SK-N-SH (cell line): ENCODE measurements around the gene PPP1R13L. TPM values are rescaled to one million over a fixed set of nuclear protein-coding genes. Genes with fewer than 3 reads are reported as not detected.

Experiments
- CTCF ChIA-PET: fragments of 300-600, 350-600 bp; formaldehyde crosslinking; extraction: SDS; loops from one replicate; lab custom pipeline; 2021; lab: Yijun Ruan, JAX
- POLR2A ChIA-PET: fragments of 350-600 bp; sonication (Branson Sonifier 250); formaldehyde crosslinking; extraction: SDS; loops from one replicate; lab custom pipeline; 2020; ENCODE audit warnings: antibody characterized with exemption, inconsistent platforms; lab: Yijun Ruan, JAX
- DNase-seq: peaks from one replicate; pipeline ENCODE4 v3.0.0; 2012
- H2AFZ ChIP-seq: fragments of 200-600 bp; sonication (generic); 2 replicates; pipeline ENCODE4 v1.8.1; 2016; ENCODE audit warnings: antibody characterized with exemption, mild to moderate bottlenecking, low read depth
- H3F3A ChIP-seq: fragments of 200-600 bp; sonication (generic); replicated peaks from 2 replicates; pipeline ENCODE3; 2016; ENCODE audit warnings: antibody characterized with exemption, mild to moderate bottlenecking; ENCODE audit not compliant: insufficient read depth
- H3K27ac ChIP-seq, 2 experiments: fragments of 200-500 bp in 1 of 2; fragments of 200-600 bp in 1 of 2; sonication (Bioruptor generic) in 1 of 2; sonication (generic), shearing (Covaris generic) in 1 of 2; 2 replicates each; pipeline versions ENCODE4 v1.5.1 to v1.6.1; 2014 to 2016; ENCODE audit warnings: low read depth in 2 of 2, inconsistent platforms in 1 of 2, low read length in 1 of 2, mild to moderate bottlenecking in 1 of 2, mixed read lengths in 1 of 2
- H3K27me3 ChIP-seq: fragments of 200-600 bp; sonication (generic), shearing (Covaris generic); 2 replicates; pipeline ENCODE4 v1.6.1; 2016; ENCODE audit warnings: mixed run types; ENCODE audit not compliant: insufficient read depth
- H3K36me3 ChIP-seq, 2 experiments: fragments of 200-500 bp in 1 of 2; fragments of 200-600 bp in 1 of 2; sonication (Bioruptor generic) in 1 of 2; sonication (generic) in 1 of 2; replicated peaks in 1 of 2; 2 replicates each; pipeline versions ENCODE3 to v1.5.1; 2014 to 2016; ENCODE audit warnings: low read length in 1 of 2, mild to moderate bottlenecking in 1 of 2; ENCODE audit not compliant: insufficient read depth in 2 of 2, control insufficient read depth in 1 of 2
- H3K4me1 ChIP-seq, 2 experiments: fragments of 200-500 bp in 1 of 2; fragments of 200-600 bp in 1 of 2; sonication (Bioruptor generic) in 1 of 2; sonication (generic), shearing (Covaris generic) in 1 of 2; 2 replicates each; pipeline versions ENCODE4 v1.5.1 to v1.6.1; 2014 to 2016; ENCODE audit warnings: low read depth in 1 of 2, low read length in 1 of 2, mixed run types in 1 of 2; ENCODE audit not compliant: insufficient read depth in 2 of 2, control insufficient read depth in 1 of 2
- H3K4me2 ChIP-seq: fragments of 200-600 bp; sonication (generic), shearing (Covaris generic); 2 replicates; pipeline ENCODE4 v1.6.1; 2017; ENCODE audit warnings: mixed run types
- H3K4me3 ChIP-seq, 2 experiments: fragments of 200-500 bp in 1 of 2; fragments of 200-600 bp in 1 of 2; sonication (Bioruptor generic) in 1 of 2; sonication (generic), shearing (Covaris generic) in 1 of 2; 2 replicates each; pipeline versions ENCODE4 v1.5.1 to v1.8.1; 2014 to 2016; ENCODE audit warnings: low read depth in 2 of 2, inconsistent platforms in 1 of 2, low read length in 1 of 2, mild to moderate bottlenecking in 1 of 2, mixed read lengths in 1 of 2, moderate library complexity in 1 of 2
- H3K79me2 ChIP-seq: fragments of 200-600 bp; sonication (generic); 2 replicates; pipeline ENCODE4 v1.8.1; 2017; ENCODE audit warnings: mild to moderate bottlenecking; ENCODE audit not compliant: insufficient read depth
- H3K9ac ChIP-seq: fragments of 200-600 bp; sonication (generic); 2 replicates; pipeline ENCODE4 v1.6.1; 2017; ENCODE audit warnings: mixed run types
- H3K9me2 ChIP-seq: fragments of 200-600 bp; sonication (generic); 2 replicates; pipeline ENCODE4 v1.6.1; 2017; ENCODE audit warnings: mixed run types
- H3K9me3 ChIP-seq: fragments of 200-600 bp; sonication (generic); 2 replicates; pipeline ENCODE4 v1.6.1; 2017; ENCODE audit warnings: mixed run types, mild to moderate bottlenecking, moderate library complexity
- H4K20me1 ChIP-seq: fragments of 200-600 bp; sonication (generic); 2 replicates; pipeline ENCODE4 v1.6.1; 2017; ENCODE audit warnings: mild to moderate bottlenecking, mixed run types; ENCODE audit not compliant: insufficient read depth
- ELF1 ChIP-seq: IDR thresholded peaks from 2 replicates; pipeline ENCODE4 v1.4.0; 2012
- EZH2phosphoT487 ChIP-seq: fragments of 200-600 bp; sonication (generic); IDR thresholded peaks from 2 replicates; pipeline ENCODE4 v1.6.1; 2017; ENCODE audit warnings: low read depth, mixed run types, mild to moderate bottlenecking, antibody characterized with exemption, moderate library complexity, borderline replicate concordance
- FOSL2 ChIP-seq: IDR thresholded peaks from 2 replicates; pipeline ENCODE4 v1.4.0; 2012; ENCODE audit warnings: low read depth, mild to moderate bottlenecking, moderate library complexity, borderline replicate concordance
- FOXM1 ChIP-seq: IDR thresholded peaks from 2 replicates; pipeline ENCODE4 v1.4.0; 2012; ENCODE audit warnings: low read depth, mild to moderate bottlenecking
- GATA2 ChIP-seq: sonication (generic); formaldehyde crosslinking; IDR thresholded peaks from 2 replicates; pipeline ENCODE4 v1.5.0; 2020; ENCODE audit warnings: mild to moderate bottlenecking, missing genetic modification reagents
- IRF3 ChIP-seq: fragments of 150-350 bp; IDR thresholded peaks from 2 replicates; pipeline ENCODE4 v1.6.1; 2016; ENCODE audit warnings: mild to moderate bottlenecking, low read depth, low read length
- JUND ChIP-seq: IDR thresholded peaks from 2 replicates; pipeline ENCODE4 v1.4.0; 2012
- MEF2A ChIP-seq: IDR thresholded peaks from 2 replicates; pipeline ENCODE4 v1.4.0; 2012; ENCODE audit warnings: low read depth, borderline replicate concordance
- NFIC ChIP-seq: IDR thresholded peaks from 2 replicates; pipeline ENCODE4 v1.4.0; 2012; ENCODE audit warnings: borderline replicate concordance
- NRF1 ChIP-seq: IDR thresholded peaks from 2 replicates; pipeline ENCODE4 v1.6.1; 2012; ENCODE audit warnings: low read depth, mild to moderate bottlenecking, low read length
- PBX3 ChIP-seq: IDR thresholded peaks from 2 replicates; pipeline ENCODE4; 2012
- REST ChIP-seq: IDR thresholded peaks from 2 replicates; pipeline ENCODE4 v1.6.1; 2012; ENCODE audit warnings: mild to moderate bottlenecking, low read depth, low read length, moderate library complexity
- SIN3A ChIP-seq: IDR thresholded peaks from 2 replicates; pipeline ENCODE4 v1.6.1; 2012; ENCODE audit warnings: low read depth, mild to moderate bottlenecking, low read length, moderate library complexity, borderline replicate concordance
- SMC3 ChIP-seq: IDR thresholded peaks from 2 replicates; pipeline ENCODE4 v1.6.1; 2012; ENCODE audit warnings: low read depth, low read length, improper control_type of control experiment
- TEAD4 ChIP-seq: IDR thresholded peaks from 2 replicates; pipeline ENCODE4 v1.4.0; 2012; ENCODE audit warnings: mild to moderate bottlenecking, borderline replicate concordance; ENCODE audit not compliant: insufficient read depth
- ZBTB33 ChIP-seq: IDR thresholded peaks from 2 replicates; pipeline ENCODE4 v1.4.0; 2012; ENCODE audit warnings: low read depth, borderline replicate concordance
- WGBS: methylation state at CpG from one replicate; pipeline ENCODE4 v1.1.6; 2017; ENCODE audit warnings: low lambda C conversion rate; 5-methylcytosine and 5-hydroxymethylcytosine counted together
- polyA plus RNA-seq, 3 experiments: library from polyadenylated mRNA; depleted of rRNA; stranded (reverse); fragments of >200 nt; gene quantifications; 2 replicates each; pipeline ENCODE4 v1.2.3, GENCODE V29; 2012

The PPP1R13L gene
- polyA plus RNA-seq, 1 of the 3 experiments (the other 2 are of a cell fraction) = 18.0 TPM

- WGBS = 95% methylated on average over 6 of the region's 9 CpGs
- H3F3A ChIP-seq = peaks cover 8% of the 10 kb centered on the region
- H3K4me3 ChIP-seq = no peak overlapping the region
- ChIA-PET POLR2A (no interaction called here), CTCF (interaction anchor here (1.2 to 2.7 kb wide), 2 partner anchors 21 to 60 kb away, joined by 3 to 10 read pairs; no protein-coding TSS in a partner anchor)
- no peak overlapping the region for H2AFZ ChIP-seq
- DNase-seq = no peak
- H4K20me1 ChIP-seq = no peaks in the 10 kb centered on the region; the same call in 1 of the 2 replicates
- H3K36me3 ChIP-seq = peaks cover 12 to 43% of the 10 kb centered on the region in 2 experiments
- no peak overlapping the region for H3K27ac ChIP-seq
- peaks cover 7% of the 10 kb centered on the region in 2 experiments; a peak in 3 of 4 replicates for H3K4me1 ChIP-seq
- TF ChIP-seq JUND = no peak
- TF ChIP-seq TEAD4 = no peak
- no peak for TF ChIP-seq ELF1
- TF ChIP-seq SMC3 = no peak
- TF ChIP-seq NRF1 = no peak
- no peak for TF ChIP-seq MEF2A
- no peak for TF ChIP-seq FOXM1
- TF ChIP-seq SIN3A = no peak
- no peak for TF ChIP-seq ZBTB33
- TF ChIP-seq FOSL2 = no peak
- no peak for TF ChIP-seq NFIC
- no peak for TF ChIP-seq REST
- no peaks in the 10 kb centered on the region for H3K9me2 ChIP-seq
- H3K4me2 ChIP-seq = no peak overlapping the region
- H3K9me3 ChIP-seq = no peaks in the 10 kb centered on the region
- no peak overlapping the region for H3K9ac ChIP-seq
- peaks cover 45% of the 10 kb centered on the region for H3K79me2 ChIP-seq
- H3K27me3 ChIP-seq = no peaks in the 10 kb centered on the region
Observed at GRCh38 chr19:45418802-45419201, 13.9 kb upstream of the PPP1R13L start.

GRCh38 chr19:45417151-45417550, 12.3 kb upstream of the PPP1R13L start:
- H3K4me2 ChIP-seq = no peak overlapping the region
- peaks cover 7% of the 10 kb centered on the region for H3F3A ChIP-seq
- 85% methylated on average over 4 of the region's 4 CpGs for WGBS
- H3K36me3 ChIP-seq = peaks cover 18 to 54% of the 10 kb centered on the region in 2 experiments
- H3K9me2 ChIP-seq = no peaks in the 10 kb centered on the region
- no peaks in the 10 kb centered on the region; the same call in 1 of the 2 replicates for H4K20me1 ChIP-seq
- H3K9ac ChIP-seq = no peak overlapping the region
- no peaks in the 10 kb centered on the region for H3K27me3 ChIP-seq
- no peak overlapping the region for H2AFZ ChIP-seq
- no peaks in the 10 kb centered on the region for H3K9me3 ChIP-seq
- no peak overlapping the region for H3K4me3 ChIP-seq
- peaks cover 35% of the 10 kb centered on the region for H3K79me2 ChIP-seq
- H3K4me1 ChIP-seq = peaks cover under 1 to 4% of the 10 kb centered on the region in 2 experiments; a peak in 2 of 4 replicates
- no peak for DNase-seq
- ChIA-PET POLR2A (interaction anchor here (1.1 kb wide), 1 partner anchor 10 kb away, joined by 3 read pairs; no protein-coding TSS in a partner anchor), CTCF (interaction anchor here (1.4 to 2.6 kb wide), 3 partner anchors 10 to 68 kb away, joined by 3 to 15 read pairs (median 9); no protein-coding TSS in a partner anchor)
- H3K27ac ChIP-seq = no peak overlapping the region
- no peak for TF ChIP-seq GATA2 (CRISPR knock-in tag)
- TF ChIP-seq IRF3 = no peak
- TF ChIP-seq EZH2phosphoT487 = no peak
- no peak for TF ChIP-seq FOSL2
- TF ChIP-seq ELF1 = no peak
- TF ChIP-seq PBX3 = no peak
- no peak for TF ChIP-seq REST
